Measurements from ENCODE around the gene ALPP. TPM values are rescaled to one million over a fixed set of nuclear protein-coding genes. Genes with fewer than 3 reads are reported as not detected.
"Not testable (repeated sequence)": the region's sequence is repeated elsewhere in the genome, so short reads cannot be mapped to it uniquely, and the experiment has no call there.

Gene ALPP
- total RNA-seq, 1 donor = not detected

DNA sequence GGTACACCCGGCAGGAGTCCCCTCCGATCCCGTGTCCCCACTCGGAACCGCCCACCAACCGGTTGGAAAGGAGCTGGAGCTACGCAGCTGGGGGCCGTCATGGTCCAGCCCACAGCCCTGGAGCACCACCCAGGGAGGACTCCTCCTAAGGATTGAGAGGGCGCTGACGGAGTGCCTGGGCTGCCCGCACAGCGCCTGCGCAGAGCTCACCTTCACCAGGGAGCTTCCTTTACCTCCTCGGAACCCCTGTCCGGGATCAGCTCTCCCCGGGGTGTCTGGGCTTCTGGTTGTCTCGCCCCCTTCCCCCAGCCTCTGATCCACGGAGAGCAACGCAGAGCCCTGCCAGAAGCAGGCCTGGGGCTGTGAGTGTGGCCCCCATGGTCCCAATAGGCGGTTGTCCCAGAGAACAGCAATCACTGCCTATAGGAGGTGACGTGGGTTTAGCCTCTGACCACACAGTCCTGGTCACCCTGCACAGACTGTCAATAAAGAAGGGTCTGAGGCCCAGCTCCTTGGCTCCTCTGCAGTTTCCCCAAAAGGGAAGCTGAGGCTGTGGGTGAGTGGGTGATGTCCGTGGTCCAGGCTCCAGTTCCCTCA is 42.7 kb downstream of the ALPP start:
- H3K4me3 ChIP-seq (ENCODE audit: low read depth, low read length) = no peak overlapping the region
- no peak for DNase-seq (ENCODE audit: low read depth)
- TF ChIP-seq, protein P1, sequence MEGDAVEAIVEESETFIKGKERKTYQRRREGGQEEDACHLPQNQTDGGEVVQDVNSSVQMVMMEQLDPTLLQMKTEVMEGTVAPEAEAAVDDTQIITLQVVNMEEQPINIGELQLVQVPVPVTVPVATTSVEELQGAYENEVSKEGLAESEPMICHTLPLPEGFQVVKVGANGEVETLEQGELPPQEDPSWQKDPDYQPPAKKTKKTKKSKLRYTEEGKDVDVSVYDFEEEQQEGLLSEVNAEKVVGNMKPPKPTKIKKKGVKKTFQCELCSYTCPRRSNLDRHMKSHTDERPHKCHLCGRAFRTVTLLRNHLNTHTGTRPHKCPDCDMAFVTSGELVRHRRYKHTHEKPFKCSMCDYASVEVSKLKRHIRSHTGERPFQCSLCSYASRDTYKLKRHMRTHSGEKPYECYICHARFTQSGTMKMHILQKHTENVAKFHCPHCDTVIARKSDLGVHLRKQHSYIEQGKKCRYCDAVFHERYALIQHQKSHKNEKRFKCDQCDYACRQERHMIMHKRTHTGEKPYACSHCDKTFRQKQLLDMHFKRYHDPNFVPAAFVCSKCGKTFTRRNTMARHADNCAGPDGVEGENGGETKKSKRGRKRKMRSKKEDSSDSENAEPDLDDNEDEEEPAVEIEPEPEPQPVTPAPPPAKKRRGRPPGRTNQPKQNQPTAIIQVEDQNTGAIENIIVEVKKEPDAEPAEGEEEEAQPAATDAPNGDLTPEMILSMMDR (IDR thresholded peaks at IDR 0.05; ENCODE audit: insufficient read depth, low read depth, low read length) = no peak

DNA sequence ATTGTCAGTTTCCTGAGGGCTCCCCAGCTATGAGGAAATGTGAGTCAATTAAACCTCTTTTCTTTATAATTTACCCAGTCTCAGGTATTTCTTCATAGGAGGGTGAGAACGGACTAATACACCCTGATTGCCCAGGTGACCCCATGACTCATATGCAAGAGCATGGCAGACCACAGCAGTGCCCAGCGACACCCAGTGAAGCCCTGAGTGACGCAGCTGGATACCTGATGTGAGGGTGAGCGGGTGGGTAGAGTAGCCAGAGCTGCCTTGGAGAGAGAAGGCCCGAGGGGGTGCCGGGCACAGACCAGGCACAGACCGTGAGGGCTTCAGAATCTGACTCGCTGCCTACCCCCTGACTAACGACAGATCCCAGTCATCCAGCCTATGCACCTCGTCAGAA is 43.5 kb downstream of the ALPP start:
- TF ChIP-seq, protein P1 (IDR thresholded peaks at IDR 0.05; ENCODE audit: insufficient read depth, low read depth, low read length) = no peak
- H3K4me3 ChIP-seq (ENCODE audit: low read depth, low read length) = no peak overlapping the region
- DNase-seq (ENCODE audit: low read depth) = no peak

DNA sequence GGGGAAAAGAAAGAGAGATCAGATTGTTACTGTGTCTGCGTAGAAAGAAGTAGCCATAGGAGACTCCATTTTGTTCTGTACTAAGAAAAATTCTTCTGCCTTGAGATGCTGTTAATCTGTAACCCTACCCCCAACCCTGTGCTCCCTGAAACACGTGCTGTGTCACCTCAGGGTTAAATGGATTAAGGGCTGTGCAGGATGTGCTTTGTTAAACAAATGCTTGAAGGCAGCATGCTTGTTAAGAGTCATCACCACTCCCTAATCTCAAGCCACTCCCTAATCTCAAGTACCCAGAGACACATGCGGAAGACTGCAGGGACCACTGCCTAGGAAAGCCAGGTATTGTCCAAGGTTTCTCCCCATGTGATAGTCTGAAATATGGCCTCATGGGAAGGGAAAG is 44.4 kb downstream of the ALPP start:
- H3K4me3 ChIP-seq (ENCODE audit: low read depth, low read length); DNase-seq (ENCODE audit: low read depth): not testable (repeated sequence)

GRCh38 chr2:232423407-232423806 is 44.9 kb downstream of the ALPP start:
- DNase-seq (ENCODE audit: low read depth); H3K4me3 ChIP-seq (ENCODE audit: low read depth, low read length): not testable (repeated sequence)

DNA sequence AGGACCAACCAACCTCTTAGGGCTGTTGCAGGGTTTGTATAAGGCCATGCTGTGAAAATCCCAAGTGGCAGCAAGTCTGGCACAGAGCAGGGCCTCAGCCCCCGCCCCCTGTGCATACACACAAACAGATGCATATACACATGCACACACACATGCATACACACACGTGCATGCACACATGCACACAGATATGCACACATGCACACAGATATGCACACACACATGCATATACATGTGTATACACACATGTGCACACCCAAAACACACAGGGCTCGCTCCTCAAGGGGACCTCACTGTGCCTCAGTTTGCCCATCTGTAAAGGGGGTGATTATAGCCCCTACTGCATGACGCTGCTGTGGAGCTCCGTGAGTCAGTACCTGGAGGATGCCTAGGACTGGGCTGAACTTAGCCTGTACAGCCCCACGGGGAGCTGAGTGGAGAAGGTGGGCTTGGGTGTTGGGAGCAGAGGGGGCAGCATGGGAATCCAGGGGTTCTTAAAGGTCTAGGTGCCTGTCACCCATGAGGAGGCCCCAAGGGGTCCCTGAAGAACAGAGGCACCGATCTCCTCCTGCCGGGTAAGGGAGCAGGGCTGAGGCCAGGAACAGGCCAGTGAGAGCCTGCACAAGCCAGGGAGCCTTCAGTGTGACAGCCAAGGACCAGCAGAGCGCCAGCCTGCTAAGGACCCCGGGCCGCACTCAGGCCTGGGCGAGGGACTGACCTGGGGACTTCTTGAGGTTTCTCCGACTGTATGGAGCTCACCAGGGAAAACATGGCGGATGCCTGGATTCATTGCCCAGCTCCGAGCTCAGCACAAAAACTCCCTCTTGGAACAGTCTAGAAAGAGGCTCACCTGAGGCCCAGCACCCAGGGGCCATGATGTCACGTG is 53.4 kb downstream of the ALPP start:
- no peak for DNase-seq (ENCODE audit: low read depth)
- no peak overlapping the region for H3K4me3 ChIP-seq (ENCODE audit: low read depth, low read length)
- TF ChIP-seq, protein P1 (IDR thresholded peaks at IDR 0.05; ENCODE audit: insufficient read depth, low read depth, low read length) = no peak

Small RNA genes within 50 kb of the gene (small RNA-seq; reads per million reads assigned to genes)
- not detected for gene AC068134.3
- gene AC068134.4 = not detected

Other genes with a start within 250 kb of the ALPP start
- gene ALPG, start 28.1 kb downstream of the ALPP start, total RNA-seq = not detected in 2 replicates
- gene ALPI, start 77.4 kb downstream of the ALPP start, total RNA-seq = not detected in 2 replicates
- under 0.01 TPM in 1 of 2 replicates, not detected in the other for gene ECEL1, start 109.1 kb downstream of the ALPP start, total RNA-seq
- gene PRSS56, start 141.6 kb downstream of the ALPP start, total RNA-seq = not detected in 2 replicates
- gene CHRND, start 147.4 kb downstream of the ALPP start, total RNA-seq = not detected in 2 replicates
- gene CHRNG, start 160.9 kb downstream of the ALPP start, total RNA-seq = not detected in 2 replicates
- 4.2 and 5.2 TPM in 2 replicates for gene TIGD1, start 171.8 kb downstream of the ALPP start, total RNA-seq
- gene EIF4E2, start 171.9 kb downstream of the ALPP start, total RNA-seq = 74.7 and 76.3 TPM in 2 replicates

All from fibroblast of villous mesenchyme (primary cell).